Neural progenitor cell (in vitro differentiated cells): ENCODE results near the gene TSPAN18. TPM values are rescaled to one million over a fixed set of nuclear protein-coding genes. Genes with fewer than 3 reads are reported as not detected.
A peak's percentile ranks its signal among the peaks of the same experiment; 100 is the strongest.

Source experiments
- DNase-seq: peaks from one replicate; pipeline ENCODE4 v3.0.0-alpha.2; 2016; ENCODE audit warnings: low spot score
- H2AFZ ChIP-seq: fragments of 200-600 bp; sonication (generic); replicated peaks from 2 replicates; pipeline ENCODE4 v1.6.1; 2016; ENCODE audit warnings: antibody characterized with exemption
- H3F3A ChIP-seq: fragments of 200-600 bp; sonication (generic); 2 replicates; pipeline ENCODE4 v1.6.1; 2016; ENCODE audit warnings: antibody characterized with exemption, low read depth
- H3K27ac ChIP-seq: fragments of 200-600 bp; sonication (generic); 2 replicates; pipeline ENCODE4 v1.5.1; 2016; ENCODE audit warnings: mild to moderate bottlenecking
- H3K27me3 ChIP-seq: fragments of 200-600 bp; sonication (generic); 2 replicates; pipeline ENCODE4 v1.6.1; 2016; ENCODE audit warnings: mild to moderate bottlenecking, moderate library complexity
- H3K36me3 ChIP-seq: fragments of 200-600 bp; sonication (generic); 2 replicates; pipeline ENCODE4 v1.5.1; 2016
- H3K4me1 ChIP-seq: fragments of 200-600 bp; sonication (generic); 2 replicates; pipeline ENCODE4 v1.6.1; 2016; ENCODE audit warnings: mixed run types
- H3K4me2 ChIP-seq: fragments of 200-600 bp; sonication (generic); 2 replicates; pipeline ENCODE4 v1.6.1; 2016
- H3K4me3 ChIP-seq: fragments of 200-600 bp; sonication (generic); 2 replicates; pipeline ENCODE4 v1.5.1; 2016
- H3K79me2 ChIP-seq: fragments of 200-600 bp; sonication (generic); 2 replicates; pipeline ENCODE4 v1.6.1; 2016; ENCODE audit warnings: low read depth
- H3K9ac ChIP-seq: fragments of 200-600 bp; sonication (generic); 2 replicates; pipeline ENCODE4 v1.6.1; 2016
- H3K9me3 ChIP-seq: fragments of 200-600 bp; sonication (generic); 2 replicates; pipeline ENCODE4 v1.5.1; 2016; ENCODE audit warnings: low read depth
- H4K20me1 ChIP-seq: fragments of 200-600 bp; sonication (generic); 2 replicates; pipeline ENCODE4 v1.6.1; 2016; ENCODE audit warnings: low read depth
- H3K27ac Mint-ChIP-seq: 3 replicates; pipeline ENCODE4 v1.8.0; 2021; ENCODE audit warnings: mixed read lengths
- H3K27me3 Mint-ChIP-seq: 2 replicates; pipeline ENCODE4 v1.8.0; 2022; ENCODE audit warnings: low read depth, mild to moderate bottlenecking, inconsistent platforms, moderate library complexity, mixed read lengths; ENCODE audit not compliant: insufficient read depth
- H3K36me3 Mint-ChIP-seq: 3 replicates; pipeline ENCODE4 v1.8.0; 2021; ENCODE audit warnings: mixed read lengths
- H3K4me1 Mint-ChIP-seq: 3 replicates; pipeline ENCODE4 v1.8.0; 2021; ENCODE audit warnings: mixed read lengths
- H3K4me3 Mint-ChIP-seq: 3 replicates; pipeline ENCODE4 v1.8.0; 2021; ENCODE audit warnings: mild to moderate bottlenecking, moderate library complexity, mixed read lengths
- H3K9me3 Mint-ChIP-seq: 3 replicates; pipeline ENCODE4 v1.8.0; 2020; ENCODE audit warnings: mixed read lengths
- CTCF ChIP-seq: fragments of 200-600 bp; sonication (generic); IDR thresholded peaks from 2 replicates; pipeline ENCODE4 v1.5.1; 2017; ENCODE audit warnings: antibody characterized with exemption, mild to moderate bottlenecking
- EZH2 ChIP-seq: fragments of 200-600 bp; sonication (generic); IDR thresholded peaks from 2 replicates; pipeline ENCODE4 v1.6.1; 2017; ENCODE audit warnings: antibody characterized with exemption, mild to moderate bottlenecking, moderate library complexity
- EZH2phosphoT487 ChIP-seq: fragments of 200-600 bp; sonication (generic); IDR thresholded peaks from 2 replicates; pipeline ENCODE4 v1.6.1; 2017; ENCODE audit warnings: antibody characterized with exemption
- total RNA-seq: library from RNA; depleted of rRNA; stranded (reverse); fragments of >200 nt; gene quantifications from 2 replicates; pipeline ENCODE4 v1.2.3, GENCODE V29; 2015; ENCODE audit warnings: low replicate concordance

Gene TSPAN18
- total RNA-seq, 1 donor from 2014 or later = 16.5 TPM

- H3K4me2 ChIP-seq = no peak overlapping the region
Observed at GRCh38 chr11:44973632-44974401, 247.1 kb downstream of the TSPAN18 start.

GRCh38 chr11:44974402-44975000, 247.7 kb downstream of the TSPAN18 start:
- Histone ChIP-seq H3K4me3 (no peak overlapping the region), H3K36me3 (no peaks in the 10 kb centered on the region), H3K4me2 (no peak overlapping the region), H4K20me1 (no peaks in the 10 kb centered on the region), H3K27ac (no peak overlapping the region), H3F3A (peaks cover 41% of the 10 kb centered on the region), H3K9me3 (no peaks in the 10 kb centered on the region), H2AFZ (no peak overlapping the region), H3K9ac (no peak overlapping the region), H3K4me1 (peaks cover 41% of the 10 kb centered on the region), H3K79me2 (no peaks in the 10 kb centered on the region), H3K27me3 (no peaks in the 10 kb centered on the region)
- no peaks in the 10 kb centered on the region for H3K36me3 Mint-ChIP-seq
- peaks cover 37% of the 10 kb centered on the region for H3K4me1 Mint-ChIP-seq
- no peak overlapping the region for H3K27ac Mint-ChIP-seq
- H3K27me3 Mint-ChIP-seq = peaks cover 7% of the 10 kb centered on the region
- no peak for TF ChIP-seq EZH2
- no peak for TF ChIP-seq EZH2phosphoT487
- TF ChIP-seq CTCF = no peak
- H3K9me3 Mint-ChIP-seq = no peaks in the 10 kb centered on the region
- DNase-seq = no peak
- H3K4me3 Mint-ChIP-seq = no peak overlapping the region

More at GRCh38 chr11:44973632-44974401, 247.1 kb downstream of the TSPAN18 start:
- Histone ChIP-seq H3K4me1 (peaks cover 39% of the 10 kb centered on the region), H3K9me3 (no peaks in the 10 kb centered on the region), H4K20me1 (no peaks in the 10 kb centered on the region), H2AFZ (no peak overlapping the region), H3K4me3 (no peak overlapping the region), H3F3A (peaks cover 34% of the 10 kb centered on the region), H3K9ac (no peak overlapping the region), H3K27ac (no peak overlapping the region), H3K36me3 (no peaks in the 10 kb centered on the region), H3K27me3 (no peaks in the 10 kb centered on the region), H3K79me2 (no peaks in the 10 kb centered on the region)
- Mint-ChIP-seq H3K4me1 (peaks cover 37% of the 10 kb centered on the region), H3K27me3 (peaks cover 4% of the 10 kb centered on the region), H3K9me3 (no peaks in the 10 kb centered on the region), H3K4me3 (no peak overlapping the region), H3K36me3 (no peaks in the 10 kb centered on the region), H3K27ac (peak overlapping the region; percentile 94)
- peak; percentile 55 for DNase-seq
- TF ChIP-seq EZH2phosphoT487 (no peak), CTCF (no peak), EZH2 (no peak)

GRCh38 chr11:44976576-44976975, 249.8 kb downstream of the TSPAN18 start:
- H3K79me2 ChIP-seq = no peaks in the 10 kb centered on the region
- no peaks in the 10 kb centered on the region for H4K20me1 ChIP-seq
- H3K4me1 ChIP-seq = peaks cover 48% of the 10 kb centered on the region
- Mint-ChIP-seq H3K36me3 (no peaks in the 10 kb centered on the region), H3K4me1 (peaks cover 29% of the 10 kb centered on the region), H3K9me3 (peaks cover 2% of the 10 kb centered on the region), H3K4me3 (peak overlapping the region; percentile 12), H3K27me3 (peaks cover 12% of the 10 kb centered on the region), H3K27ac (no peak overlapping the region)
- no peaks in the 10 kb centered on the region for H3K27me3 ChIP-seq
- H3F3A ChIP-seq = peaks cover 41% of the 10 kb centered on the region
- no peaks in the 10 kb centered on the region for H3K9me3 ChIP-seq
- DNase-seq = no peak
- no peak overlapping the region for H3K4me2 ChIP-seq
- no peak overlapping the region for H3K4me3 ChIP-seq
- H3K27ac ChIP-seq = no peak overlapping the region
- H3K36me3 ChIP-seq = no peaks in the 10 kb centered on the region
- no peak overlapping the region for H3K9ac ChIP-seq
- TF ChIP-seq EZH2 (no peak), EZH2phosphoT487 (no peak), CTCF (no peak)
- H2AFZ ChIP-seq = no peak overlapping the region
